Activated CD8-positive, alpha-beta memory T cell treated with anti-CD3 and anti-CD28 coated beads, Interleukin-2, amount 50 U/mL, for 1 hour (primary cell): ENCODE results near the gene MOCS3.
A peak's percentile ranks its signal among the peaks of the same experiment; 100 is the strongest.

Source experiments
- DNase-seq: peaks from one replicate; pipeline ENCODE4 v3.0.0-alpha.2; 2020; ENCODE audit errors: extremely low read depth

The MOCS3 gene

GRCh38 chr20:50958615-50959542 lies at the start of gene MOCS3:
MOCS3 (plus strand) TSS chr20:50958818; CDS start chr20:50958843, 25 bp downstream.
- DNase-seq = peak; percentile 68

- DNase-seq = no peak
Observed at GRCh38 chr20:50909413-50909812, 49.2 kb upstream of the MOCS3 start.

- no peak for DNase-seq
Observed at GRCh38 chr20:50911030-50911429, 47.6 kb upstream of the MOCS3 start.

GRCh38 chr20:50911716-50912115 lies 46.9 kb upstream of the MOCS3 start:
- no peak for DNase-seq

- DNase-seq = no peak
Observed at GRCh38 chr20:50913690-50914375, 44.8 kb upstream of the MOCS3 start.

- no peak for DNase-seq
Observed at GRCh38 chr20:50915424-50915823, 43.2 kb upstream of the MOCS3 start.

GRCh38 chr20:50916257-50916656 lies 42.4 kb upstream of the MOCS3 start:
- DNase-seq = no peak

GRCh38 chr20:50916934-50917333 lies 41.7 kb upstream of the MOCS3 start:
- no peak for DNase-seq

- no peak for DNase-seq
Observed at GRCh38 chr20:50918403-50918802, 40.2 kb upstream of the MOCS3 start.

- DNase-seq = no peak
Observed at GRCh38 chr20:50919567-50919966, 39.1 kb upstream of the MOCS3 start.

GRCh38 chr20:50920997-50921396 lies 37.6 kb upstream of the MOCS3 start:
- no peak for DNase-seq

- no peak for DNase-seq
Observed at GRCh38 chr20:50921803-50922501, 36.7 kb upstream of the MOCS3 start.

GRCh38 chr20:50924261-50924920 lies 34.2 kb upstream of the MOCS3 start:
- DNase-seq = no peak

- DNase-seq = no peak
Observed at GRCh38 chr20:50926530-50926929, 32.1 kb upstream of the MOCS3 start.

GRCh38 chr20:50928469-50928868 lies 30.1 kb upstream of the MOCS3 start:
- no peak for DNase-seq

- peak; percentile 91 for DNase-seq
Observed at GRCh38 chr20:50929299-50930138, 29.1 kb upstream of the MOCS3 start.

GRCh38 chr20:50930139-50930975 lies 28.3 kb upstream of the MOCS3 start:
- DNase-seq = no peak

- no peak for DNase-seq
Observed at GRCh38 chr20:50930976-50931305, 27.7 kb upstream of the MOCS3 start.

GRCh38 chr20:50931306-50932015 lies 27.2 kb upstream of the MOCS3 start, which contains the start of gene ADNP:
ADNP (minus strand) TSS chr20:50931437; CDS start chr20:50903996, 27,441 bp downstream.
- peak; percentile 79 for DNase-seq
